NCI-H2107 treated with DMSO at 0.1 percent for 48 hours (cell line): Measurements from ENCODE around the gene MUC6.
"Not testable (repeated sequence)": the region's sequence is repeated elsewhere in the genome, so short reads cannot be mapped to it uniquely, and the experiment has no call there.

Experiments
- DNase-seq: peaks from one replicate; lab custom pipeline; 2025; ENCODE audit not compliant: unreplicated experiment; lab: John Stamatoyannopoulos, UW

MUC6 gene

DNA sequence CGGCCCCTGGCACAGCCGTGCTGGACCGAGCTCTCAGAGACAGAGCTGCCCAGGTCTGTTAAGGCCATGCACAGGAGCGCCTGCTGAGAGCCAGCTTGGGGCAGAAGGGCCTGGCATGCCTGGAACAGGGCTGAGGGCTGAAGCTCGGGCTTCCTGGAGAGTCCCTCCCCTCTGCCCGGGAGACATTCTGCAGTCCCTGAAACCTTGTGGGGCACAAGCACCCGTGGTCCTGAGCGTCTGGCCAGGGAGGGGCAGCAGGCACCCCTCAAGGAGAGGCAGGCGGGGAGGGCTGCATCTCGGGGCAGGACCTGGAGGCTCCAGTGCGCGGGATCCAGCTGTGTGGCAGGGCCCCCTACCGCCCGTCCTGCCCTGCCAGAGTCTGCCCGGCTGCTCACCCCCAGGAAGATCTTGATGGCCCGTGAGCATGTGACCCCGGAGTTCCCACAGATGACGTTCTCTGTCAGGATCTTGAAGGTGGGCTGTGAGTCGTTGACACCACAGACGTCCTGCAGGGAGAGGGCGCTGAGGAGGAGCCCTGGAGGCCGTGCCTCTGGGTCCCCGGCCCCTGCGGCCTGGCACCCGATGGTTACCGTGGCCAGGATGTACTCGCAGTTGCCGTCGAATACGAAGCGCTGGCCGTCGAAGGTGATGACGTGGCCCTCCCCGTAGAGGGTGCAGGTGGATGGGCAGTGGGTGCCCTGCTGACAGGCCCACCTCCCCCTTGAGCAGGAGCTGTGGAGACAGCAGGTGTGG, 10.9 kb downstream of the MUC6 start:
- DNase-seq = no peak

DNA sequence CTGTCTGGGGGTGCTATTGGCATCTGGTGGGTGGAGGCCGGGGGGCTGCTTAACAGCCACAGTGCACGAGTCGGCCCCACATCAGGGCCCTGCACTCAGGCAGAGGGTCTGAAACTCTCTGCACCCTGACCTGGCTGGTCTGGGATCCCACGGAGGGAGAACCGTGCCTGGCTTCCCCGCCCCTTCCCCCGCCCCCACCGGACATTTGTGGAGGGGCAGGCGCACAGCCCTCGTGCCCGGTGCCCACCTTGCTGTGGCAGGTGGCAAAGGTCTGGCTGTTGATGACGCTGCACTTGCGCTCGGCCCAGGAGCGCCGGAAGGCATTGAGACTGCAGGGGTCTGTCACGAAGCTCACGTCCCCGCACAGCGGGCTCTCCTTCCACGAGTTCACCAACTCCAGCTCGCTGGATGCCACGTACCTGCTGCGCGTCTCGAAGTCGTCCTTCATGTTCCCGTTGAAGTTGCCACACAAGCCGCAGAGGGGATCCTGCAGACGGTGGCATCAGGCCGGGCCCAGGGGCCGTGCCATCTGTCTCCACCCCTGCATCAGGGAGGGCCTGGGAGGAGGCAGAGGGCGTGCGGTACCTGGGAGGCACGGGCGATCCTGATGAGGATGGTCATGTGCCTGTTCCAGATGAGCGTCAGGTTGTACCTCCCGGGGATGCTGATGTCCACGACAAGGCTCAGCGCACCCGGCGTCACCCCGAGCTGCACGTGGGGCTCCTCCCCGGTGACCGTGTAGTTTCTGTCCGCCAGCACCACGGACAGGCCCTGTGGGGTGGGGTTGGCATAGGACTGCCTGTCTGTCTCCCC, 11.7 kb downstream of the MUC6 start:
- no peak for DNase-seq

DNA sequence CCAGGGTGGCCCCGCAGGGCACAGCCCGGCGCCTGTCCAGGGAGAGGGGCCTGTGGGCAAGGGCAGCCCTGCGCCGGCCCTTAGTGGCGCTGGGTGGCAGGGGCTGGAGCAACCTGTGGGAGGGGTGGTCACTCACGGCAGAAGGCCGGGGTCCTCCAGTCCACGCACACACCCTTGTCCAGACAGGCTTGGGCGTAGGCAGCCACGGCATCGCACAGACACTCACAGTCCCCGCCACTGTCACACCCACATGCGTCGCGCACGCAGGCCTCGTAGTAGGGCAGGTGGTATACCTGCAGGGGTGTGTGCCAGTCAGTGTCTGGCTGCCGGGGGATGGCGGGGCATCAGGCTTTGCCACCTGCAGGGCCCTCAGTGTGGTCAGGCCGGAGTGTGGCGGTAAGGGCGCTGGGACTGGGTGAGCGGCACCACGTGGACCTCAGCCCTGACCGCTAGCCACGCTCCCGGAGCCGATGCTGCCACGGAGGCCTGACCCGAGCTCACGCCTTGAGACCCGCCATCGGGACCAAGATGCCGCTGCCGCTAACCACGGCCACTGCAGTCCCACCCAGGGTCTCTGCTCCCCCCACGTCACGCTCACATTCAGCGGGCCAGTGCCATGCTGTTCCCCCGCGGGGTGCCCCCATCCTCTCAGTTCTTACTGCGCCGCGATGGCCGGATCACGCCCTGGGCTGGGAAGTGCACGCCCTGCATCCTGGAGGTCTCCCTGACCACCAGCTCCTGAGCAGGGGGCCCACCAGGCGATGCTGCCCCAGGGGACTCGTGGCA, 12.5 kb downstream of the MUC6 start:
- no peak for DNase-seq

DNA sequence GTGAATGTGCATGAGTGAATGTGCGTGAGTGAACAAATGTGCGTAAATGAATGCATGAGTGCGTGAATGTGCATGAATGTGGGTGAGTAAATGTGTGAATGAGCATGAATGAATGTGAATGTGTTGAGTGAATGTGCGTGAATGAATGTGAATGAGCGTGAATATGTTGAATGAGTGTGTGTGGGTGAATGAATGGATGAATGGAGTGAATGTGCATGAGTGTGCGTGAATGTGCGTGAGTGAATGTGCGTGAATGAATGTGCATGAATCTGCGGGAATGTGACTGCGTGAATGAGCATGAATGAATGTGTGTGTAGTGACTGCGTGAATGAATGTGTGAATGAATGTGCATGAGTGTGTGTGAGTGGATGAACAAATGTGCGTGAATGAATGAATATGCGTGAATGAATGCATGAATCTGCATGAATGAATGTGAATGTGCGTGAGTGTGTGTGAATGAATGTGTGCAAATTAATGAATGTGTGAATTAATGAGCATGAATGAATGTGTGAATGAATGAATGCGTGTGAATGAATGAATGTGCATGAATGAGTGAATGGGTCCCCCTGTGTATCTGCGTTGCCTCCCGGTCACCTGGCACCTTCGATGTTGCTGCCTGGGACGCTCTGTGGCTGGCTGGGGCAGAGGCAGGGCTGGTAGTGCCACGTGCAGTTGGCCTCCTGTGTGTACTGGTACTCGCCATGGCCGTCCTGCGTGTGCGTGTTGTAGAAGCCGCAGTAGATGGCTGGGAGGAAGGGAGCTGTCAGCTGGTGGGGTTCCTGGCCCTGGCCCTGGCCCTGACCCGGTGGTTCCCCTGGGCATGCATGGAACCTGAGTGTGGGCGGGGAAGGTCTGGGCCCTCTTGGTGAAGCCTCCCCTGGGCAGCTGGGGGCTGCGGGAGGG, 13.4 kb downstream of the MUC6 start:
- DNase-seq = no peak

DNA sequence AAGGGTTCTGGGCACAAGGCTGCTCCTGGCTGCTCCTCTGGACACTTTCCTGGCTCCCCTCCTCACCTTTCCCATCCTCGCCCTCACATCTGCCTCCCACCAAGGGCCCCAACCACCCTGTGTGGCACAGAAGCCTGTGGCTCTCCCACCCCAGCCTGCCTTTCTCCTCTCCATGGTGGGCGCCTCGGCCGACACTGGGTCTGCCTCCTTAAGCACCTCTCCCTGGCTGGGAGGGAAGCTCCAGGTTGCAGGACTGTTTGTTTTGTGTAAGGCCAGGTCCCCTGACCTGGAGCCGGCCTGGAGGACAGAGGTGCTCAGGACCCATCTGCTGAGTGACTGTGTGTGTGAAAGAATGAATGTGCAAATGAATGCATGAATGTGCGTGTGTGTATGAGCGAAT, 14.1 kb downstream of the MUC6 start:
- DNase-seq = no peak

DNA sequence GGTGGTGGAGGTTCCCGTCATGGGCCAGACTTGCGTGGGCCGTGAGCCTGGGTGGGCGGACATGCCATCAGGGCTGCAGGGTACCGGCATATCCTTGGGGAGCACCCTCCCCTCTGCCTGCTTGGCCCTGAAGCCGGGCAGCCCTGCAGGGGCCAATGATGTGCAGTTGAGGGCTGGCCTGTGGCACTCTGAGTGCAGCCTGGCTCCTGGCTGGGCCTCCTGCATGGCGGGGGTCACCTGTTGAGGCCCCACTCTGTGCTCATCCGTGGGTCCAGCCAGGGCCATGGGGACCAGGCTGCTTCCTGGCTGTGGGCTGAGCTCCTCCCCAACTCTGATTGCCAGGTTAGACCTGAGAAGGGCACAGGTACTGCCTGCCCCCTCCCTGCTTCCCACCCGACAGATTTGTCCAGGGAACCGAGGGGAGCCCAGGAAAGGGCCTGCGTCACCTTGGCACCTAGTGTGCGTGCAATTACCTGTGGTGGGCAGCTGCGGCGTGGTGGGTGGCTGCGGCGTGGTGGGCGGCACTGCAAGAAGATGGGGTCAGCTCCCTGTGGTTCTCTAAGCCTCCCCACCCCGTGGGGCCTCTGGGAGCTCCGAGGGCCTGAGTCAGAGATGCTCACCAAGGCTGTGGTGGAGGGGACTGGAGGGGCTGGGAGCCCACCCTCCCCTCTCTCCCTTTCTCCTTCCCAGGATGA, 16.2 kb downstream of the MUC6 start:
- DNase-seq = no peak

DNA sequence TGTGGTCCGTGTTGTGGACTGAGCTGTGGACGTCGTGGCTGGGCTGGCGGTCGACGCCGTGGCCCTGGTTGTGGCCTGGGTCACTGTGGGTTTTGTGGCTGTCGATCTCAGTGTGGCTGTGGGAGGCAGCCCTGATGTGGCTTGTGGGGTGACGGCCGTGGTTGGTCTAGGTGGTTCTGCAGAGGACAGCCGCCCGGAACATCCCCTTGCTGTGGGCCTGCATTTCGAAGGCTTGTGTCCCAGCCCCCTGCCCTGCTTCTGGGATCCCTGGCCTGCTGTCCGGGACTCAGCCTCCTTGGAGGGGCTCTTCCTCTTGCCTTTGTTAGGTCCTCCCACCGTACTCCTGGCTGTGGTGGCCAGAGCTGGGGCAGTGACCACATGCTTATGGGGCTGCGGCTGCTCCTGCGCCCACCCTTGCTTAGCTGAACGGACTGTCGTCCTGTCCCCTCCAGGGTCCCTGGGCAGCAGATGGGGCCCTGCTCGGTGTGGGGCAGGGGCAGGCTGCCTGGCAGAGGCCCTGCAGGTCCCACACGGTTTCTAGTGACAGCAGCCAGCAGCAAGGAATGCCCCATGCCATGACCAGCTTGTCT, 17.1 kb downstream of the MUC6 start:
- no peak for DNase-seq

DNA sequence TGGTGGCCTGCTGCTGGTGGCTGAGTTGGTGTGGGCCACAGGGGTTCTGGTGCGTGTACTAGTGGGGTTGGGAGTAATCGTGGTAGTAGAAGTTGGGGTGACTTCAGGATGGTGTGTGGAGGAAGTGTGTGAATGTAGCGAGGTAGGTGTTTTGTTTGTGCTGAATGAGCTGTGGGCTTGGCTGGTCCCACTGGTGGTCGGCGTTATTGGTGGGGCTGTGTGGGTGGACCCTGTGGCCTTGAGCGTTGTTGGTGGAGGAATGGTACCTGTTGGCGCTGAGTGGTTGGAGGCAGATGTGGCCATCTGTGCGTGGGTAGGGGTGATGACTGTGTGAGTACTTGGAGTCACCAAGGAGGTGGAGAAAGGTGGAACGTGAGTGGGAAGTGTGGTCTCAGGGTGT, 18.4 kb downstream of the MUC6 start:
- DNase-seq = no peak

DNA sequence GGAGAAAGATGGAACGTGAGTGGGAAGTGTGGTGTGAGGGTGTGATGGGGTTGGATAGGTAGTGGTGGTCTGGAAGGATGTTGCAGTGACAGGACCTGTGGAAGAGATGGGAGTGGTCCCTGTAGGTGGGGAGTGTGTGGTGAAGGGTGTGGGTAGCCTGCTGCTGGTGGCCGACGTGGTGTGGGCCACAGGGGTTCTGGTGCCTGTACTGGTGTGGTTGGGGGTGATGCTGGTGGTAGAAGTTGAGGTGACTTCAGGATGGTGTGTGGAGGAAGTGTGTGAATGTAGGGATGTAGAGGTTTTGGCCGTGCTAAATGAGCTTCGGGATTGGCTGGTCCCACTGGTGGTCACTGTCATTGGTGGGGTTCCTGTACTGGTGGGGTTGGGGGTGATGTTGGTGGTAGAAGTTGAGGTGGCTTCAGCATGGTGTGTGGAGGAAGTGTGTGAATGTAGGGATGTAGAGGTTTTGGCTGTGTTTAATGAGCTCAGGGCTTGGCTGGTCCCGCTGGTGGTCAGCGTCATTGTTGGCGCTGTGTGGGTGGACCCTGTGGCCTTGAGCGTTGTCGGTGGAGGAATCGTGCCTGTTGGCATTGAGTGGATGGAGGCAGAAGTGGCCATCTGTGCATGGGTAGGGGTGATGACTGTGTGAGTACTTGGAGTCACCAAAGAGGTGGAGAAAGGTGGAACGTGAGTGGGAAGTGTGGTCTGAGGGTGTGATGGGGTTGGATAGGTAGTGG, 19.1 kb downstream of the MUC6 start:
- no peak for DNase-seq

DNA sequence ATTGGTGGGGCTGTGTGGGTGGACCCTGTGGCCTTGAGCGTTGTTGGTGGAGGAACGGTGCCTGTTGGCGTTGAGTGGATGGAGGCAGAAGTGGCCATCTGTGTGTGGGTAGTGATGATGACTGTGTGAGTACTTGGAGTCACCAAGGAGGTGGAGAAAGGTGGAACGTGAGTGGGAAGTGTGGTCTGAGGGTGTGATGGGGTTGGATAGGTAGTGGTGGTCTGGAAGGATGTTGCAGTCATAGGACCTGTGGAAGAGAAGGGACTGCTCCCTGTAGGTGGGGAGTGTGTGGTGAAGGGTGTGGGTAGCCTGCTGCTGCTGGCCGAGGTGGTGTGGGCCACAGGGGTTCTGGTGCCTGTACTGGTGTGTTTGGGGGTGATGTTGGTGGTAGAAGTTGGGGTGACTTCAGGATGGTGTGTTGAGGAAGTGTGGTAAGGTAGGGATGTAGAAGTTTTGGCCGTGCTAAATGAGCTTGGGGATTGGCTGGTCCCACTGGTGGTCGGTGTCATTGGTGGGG, 19.9 kb downstream of the MUC6 start:
- not testable (repeated sequence) for DNase-seq

DNA sequence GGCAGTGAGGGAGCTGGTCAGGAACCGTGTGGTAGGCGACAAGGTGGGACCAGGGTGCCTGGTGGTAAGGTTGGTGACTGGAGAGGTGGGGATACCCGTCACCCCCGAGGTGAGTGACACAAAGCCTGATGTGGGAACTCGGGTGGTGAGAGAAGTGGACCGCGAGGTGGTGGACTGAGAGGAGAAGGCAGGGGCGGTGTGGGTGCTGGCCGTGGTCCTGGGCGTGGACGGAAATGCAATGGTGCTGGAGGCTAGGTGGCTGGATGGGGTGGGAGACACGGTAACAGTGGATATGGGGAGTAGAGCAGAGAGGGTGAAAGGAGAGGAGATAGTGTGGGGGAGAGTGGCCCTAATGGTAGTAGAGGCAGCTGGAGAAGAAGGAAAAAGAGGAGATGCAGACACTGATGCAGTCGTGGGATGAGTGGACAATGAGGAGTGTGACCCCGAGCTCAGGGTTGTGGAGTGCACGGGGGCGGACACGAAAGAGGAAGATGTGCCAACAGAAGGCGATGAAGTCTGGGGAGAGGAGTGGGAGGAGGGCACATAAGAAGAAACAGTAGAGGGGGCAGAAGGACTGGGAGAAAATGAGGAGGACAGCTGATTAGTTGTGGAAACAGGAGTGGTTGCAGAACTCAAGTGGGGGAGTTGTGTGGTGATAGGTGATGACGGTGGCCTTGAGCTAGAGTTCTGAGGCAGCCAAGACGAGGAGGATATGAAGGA, 20.5 kb downstream of the MUC6 start:
- no peak for DNase-seq

DNA sequence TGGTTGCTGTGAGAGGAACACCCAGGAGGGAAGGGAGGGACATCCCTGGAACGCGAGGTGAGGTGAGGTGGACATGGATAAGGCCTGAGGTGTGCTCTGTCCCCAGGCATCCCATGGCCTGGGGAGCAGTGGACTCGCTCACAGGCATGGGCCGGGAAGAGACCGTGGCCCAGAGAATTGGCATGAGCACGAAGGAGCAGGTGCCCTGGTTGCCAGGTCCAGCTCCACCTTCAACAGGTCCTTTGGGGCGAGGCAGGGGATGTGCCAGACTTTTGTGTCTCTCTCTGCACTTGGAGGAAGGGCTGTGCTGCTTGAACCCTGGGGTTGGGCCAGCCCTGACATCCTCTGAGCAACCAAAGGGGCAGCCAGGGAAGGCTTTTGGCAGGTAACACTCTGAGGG, 21.5 kb downstream of the MUC6 start:
- DNase-seq = no peak

DNA sequence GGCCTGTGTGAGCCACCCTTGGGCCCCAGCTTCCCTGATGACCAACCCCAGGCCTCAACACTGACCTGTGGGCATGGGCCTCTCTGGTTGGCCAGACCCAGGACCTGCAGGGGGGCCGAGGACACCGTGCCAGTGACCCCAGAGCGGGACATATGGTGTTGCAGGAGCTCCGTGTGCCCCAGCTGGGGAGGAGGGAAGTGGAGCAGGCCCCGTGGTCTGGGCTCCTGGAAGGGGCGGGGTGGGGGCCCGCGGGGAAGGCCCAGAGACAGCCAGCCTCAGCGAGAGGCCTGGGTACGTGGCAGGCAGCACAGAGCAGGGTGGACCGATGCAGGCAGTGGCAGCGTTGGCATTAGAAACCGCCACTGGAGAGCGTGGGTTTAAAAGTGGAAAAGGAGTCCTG, 22.2 kb downstream of the MUC6 start:
- no peak for DNase-seq

DNA sequence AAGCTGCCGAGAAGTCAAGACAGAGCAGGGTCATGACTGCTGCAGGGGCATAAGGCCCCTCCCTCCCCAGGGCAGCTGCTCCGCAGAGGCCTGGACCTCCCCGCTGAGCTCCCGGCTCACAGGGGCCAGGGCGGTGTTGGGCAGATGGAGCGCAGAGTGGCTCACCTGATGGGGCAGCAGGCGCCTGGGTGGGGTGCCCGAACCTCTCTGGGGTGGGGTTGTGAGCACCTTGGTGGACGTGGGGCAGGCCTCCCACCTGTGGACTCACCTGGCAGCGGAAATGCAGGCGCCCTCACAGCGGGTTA, 22.9 kb downstream of the MUC6 start:
- no peak for DNase-seq

DNA sequence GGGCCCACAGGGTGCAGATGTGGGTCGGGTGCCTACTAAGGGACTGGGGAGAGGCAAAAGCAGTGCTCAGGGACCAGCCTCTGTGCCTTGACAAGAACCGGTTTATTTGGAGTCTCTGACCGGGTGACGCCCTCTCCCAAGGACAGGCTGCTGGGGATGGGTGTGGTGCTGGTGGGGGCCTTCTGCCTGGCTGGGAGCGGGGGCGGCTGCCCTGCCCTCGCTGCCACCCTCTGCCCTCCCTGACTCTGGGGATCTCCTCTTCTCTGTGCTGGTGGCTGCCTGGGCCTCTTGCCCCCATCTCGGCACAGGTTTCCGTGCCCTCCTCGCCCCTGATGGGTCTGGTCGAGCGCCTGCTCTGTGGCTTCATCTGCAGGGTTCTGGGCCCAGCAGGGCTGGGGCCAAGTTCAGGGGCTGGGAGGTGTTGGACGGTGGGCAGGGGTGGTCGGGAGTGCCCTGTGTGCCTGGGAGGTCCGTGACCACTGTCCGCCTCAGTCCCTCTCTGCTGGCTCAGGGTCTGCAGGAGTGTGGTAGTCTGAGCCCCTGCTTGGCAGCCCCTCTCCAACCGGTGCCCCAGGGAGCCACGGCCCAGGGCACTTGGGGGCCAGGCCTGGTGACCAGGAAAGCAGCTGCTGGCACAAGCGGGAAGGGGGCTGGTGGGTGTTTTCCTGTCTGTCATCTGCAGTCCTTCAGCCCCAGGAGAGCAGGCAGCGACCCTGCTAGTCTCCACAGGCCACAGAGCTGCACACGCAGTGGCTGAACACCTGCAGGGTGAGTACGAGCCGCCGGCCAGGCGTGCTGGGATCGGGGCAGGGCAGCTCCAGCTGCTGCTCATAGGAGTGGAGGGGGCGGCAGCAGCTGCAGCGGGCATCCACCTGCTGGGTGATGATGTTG, 23.5 kb downstream of the MUC6 start:
- DNase-seq = peak; percentile 52

DNA sequence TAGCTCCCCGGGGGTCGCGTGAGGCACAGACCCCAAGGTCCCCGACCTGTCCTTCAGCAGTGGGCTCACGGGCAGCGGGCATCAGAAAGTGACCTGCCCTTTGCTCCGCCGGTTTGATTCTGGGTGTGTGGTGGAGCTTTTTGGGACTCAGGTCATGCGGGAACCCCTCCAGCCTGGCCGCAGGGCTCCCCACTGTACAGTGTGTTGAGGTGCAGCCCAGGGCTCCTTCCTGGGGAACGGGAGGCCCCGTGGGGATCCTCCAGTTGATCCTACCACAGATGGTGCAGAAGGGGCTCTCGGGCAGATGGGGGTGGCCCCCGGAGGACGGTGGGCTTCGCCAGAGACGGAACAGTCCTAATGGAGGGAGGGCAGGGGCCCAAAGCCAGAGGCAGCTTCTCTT, 24.2 kb downstream of the MUC6 start:
- DNase-seq = no peak

DNA sequence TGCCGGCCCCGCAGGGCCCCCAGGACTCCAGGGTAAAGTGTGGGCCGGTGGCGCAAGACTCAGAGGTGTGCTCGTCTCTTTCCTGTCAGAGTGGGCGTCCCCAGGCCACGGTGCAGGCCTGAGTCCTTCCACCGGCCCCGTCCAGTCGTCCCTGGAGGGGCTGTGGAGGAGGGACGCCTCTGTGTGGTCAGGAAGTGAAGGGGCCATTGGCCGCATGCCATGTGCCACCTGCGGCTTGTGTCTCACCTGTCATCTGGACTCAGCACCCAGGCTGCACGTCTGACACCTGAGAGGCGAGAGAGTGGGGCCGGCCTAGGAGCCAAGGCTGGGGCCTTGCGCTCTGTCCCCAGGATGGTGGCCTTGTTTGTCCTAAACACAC, 25.2 kb downstream of the MUC6 start:
- DNase-seq = no peak
